Measurements from ENCODE around the gene MANBA. TPM values are rescaled to one million over a fixed set of nuclear protein-coding genes. Genes with fewer than 3 reads are reported as not detected.
"Not testable (repeated sequence)": the region's sequence is repeated elsewhere in the genome, so short reads cannot be mapped to it uniquely, and the experiment has no call there.

Gene MANBA
- total RNA-seq, 1 donor from 2014 or later, result 9.4 TPM

GRCh38 chr4:102751941-102752340 is 8.8 kb downstream of the MANBA start:
- H3K27me3 Mint-ChIP-seq (ENCODE audit: unreplicated experiment), result peaks cover 3% of the 10 kb centered on the region
- no peak overlapping the region for H3K4me3 Mint-ChIP-seq (ENCODE audit: unreplicated experiment)
- TF ChIP-seq CTCF (IDR thresholded peaks at IDR 0.05; ENCODE audit: unreplicated experiment), result no peak
- DNase-seq (ENCODE audit: low spot score), result no peak
- H3K9me3 Mint-ChIP-seq (ENCODE audit: unreplicated experiment), result no peaks in the 10 kb centered on the region
- no peaks in the 10 kb centered on the region for H3K36me3 Mint-ChIP-seq (ENCODE audit: low read depth, unreplicated experiment)
- H3K4me1 Mint-ChIP-seq (ENCODE audit: unreplicated experiment), result peaks cover 2% of the 10 kb centered on the region
- no peak overlapping the region for H3K27ac Mint-ChIP-seq (ENCODE audit: unreplicated experiment)

- H3K4me3 Mint-ChIP-seq (ENCODE audit: unreplicated experiment); H3K27ac Mint-ChIP-seq (ENCODE audit: unreplicated experiment); DNase-seq (ENCODE audit: low spot score); H3K9me3 Mint-ChIP-seq (ENCODE audit: unreplicated experiment); H3K36me3 Mint-ChIP-seq (ENCODE audit: low read depth, unreplicated experiment); H3K4me1 Mint-ChIP-seq (ENCODE audit: unreplicated experiment): not testable (repeated sequence)
- peaks cover 11% of the 10 kb centered on the region for H3K27me3 Mint-ChIP-seq (ENCODE audit: unreplicated experiment)
These were observed 17.4 kb downstream of the MANBA start for GRCh38 chr4:102743352-102743751.

GRCh38 chr4:102738802-102739201 is 22.0 kb downstream of the MANBA start:
- not testable (repeated sequence) for H3K9me3 Mint-ChIP-seq (ENCODE audit: unreplicated experiment); DNase-seq (ENCODE audit: low spot score); H3K27ac Mint-ChIP-seq (ENCODE audit: unreplicated experiment); H3K36me3 Mint-ChIP-seq (ENCODE audit: low read depth, unreplicated experiment); H3K4me3 Mint-ChIP-seq (ENCODE audit: unreplicated experiment)
- Mint-ChIP-seq H3K4me1 (ENCODE audit: unreplicated experiment) (peaks cover 11% of the 10 kb centered on the region), H3K27me3 (ENCODE audit: unreplicated experiment) (peaks cover 12% of the 10 kb centered on the region)

- no peak for TF ChIP-seq CTCF (IDR thresholded peaks at IDR 0.05; ENCODE audit: unreplicated experiment)
- peaks cover 11% of the 10 kb centered on the region for H3K4me1 Mint-ChIP-seq (ENCODE audit: unreplicated experiment)
- no peak overlapping the region for H3K27ac Mint-ChIP-seq (ENCODE audit: unreplicated experiment)
- no peak for DNase-seq (ENCODE audit: low spot score)
- H3K36me3 Mint-ChIP-seq (ENCODE audit: low read depth, unreplicated experiment), result peaks cover 3% of the 10 kb centered on the region
- H3K9me3 Mint-ChIP-seq (ENCODE audit: unreplicated experiment), result no peaks in the 10 kb centered on the region
- no peak overlapping the region for H3K4me3 Mint-ChIP-seq (ENCODE audit: unreplicated experiment)
- peaks cover 2% of the 10 kb centered on the region for H3K27me3 Mint-ChIP-seq (ENCODE audit: unreplicated experiment)
These were observed 23.9 kb downstream of the MANBA start for GRCh38 chr4:102736636-102737549.

GRCh38 chr4:102735582-102735981 is 25.2 kb downstream of the MANBA start:
- Mint-ChIP-seq H3K27me3 (ENCODE audit: unreplicated experiment) (peaks cover 4% of the 10 kb centered on the region), H3K36me3 (ENCODE audit: low read depth, unreplicated experiment) (peaks cover 3% of the 10 kb centered on the region), H3K9me3 (ENCODE audit: unreplicated experiment) (no peaks in the 10 kb centered on the region), H3K4me1 (ENCODE audit: unreplicated experiment) (peaks cover 11% of the 10 kb centered on the region), H3K27ac (ENCODE audit: unreplicated experiment) (no peak overlapping the region), H3K4me3 (ENCODE audit: unreplicated experiment) (no peak overlapping the region)
- TF ChIP-seq CTCF (IDR thresholded peaks at IDR 0.05; ENCODE audit: unreplicated experiment), result no peak
- no peak for DNase-seq (ENCODE audit: low spot score)
